Activated T-cell treated with anti-CD3 and anti-CD28 coated beads, Interleukin-2, amount 50 U/mL, for 48 hours (primary cell): Measurements from ENCODE around the gene BCL2.
"Not testable (repeated sequence)": the region's sequence is repeated elsewhere in the genome, so short reads cannot be mapped to it uniquely, and the experiment has no call there.

ENCODE experiments used
- DNase-seq, 2 experiments: peaks; one replicate each; pipeline ENCODE4 v3.0.0-alpha.2; 2020

Gene BCL2

GRCh38 chr18:63232826-63233225 lies 86.7 kb downstream of the BCL2 start:
- DNase-seq, result no peak

- DNase-seq, result no peak
These were observed 89.6 kb downstream of the BCL2 start for GRCh38 chr18:63229971-63230370.

GRCh38 chr18:63225434-63225833 lies 94.1 kb downstream of the BCL2 start:
- DNase-seq, result no peak

- peak; percentile 63 to 72 for DNase-seq
These were observed 94.9 kb downstream of the BCL2 start for GRCh38 chr18:63224630-63225029.

- no peak for DNase-seq
These were observed 95.7 kb downstream of the BCL2 start for GRCh38 chr18:63223837-63224236.

- DNase-seq, result peak in 1 of 2 experiments; percentile 31
These were observed 98.7 kb downstream of the BCL2 start for GRCh38 chr18:63220903-63221302.

- DNase-seq, result no peak
These were observed 101.1 kb downstream of the BCL2 start for GRCh38 chr18:63218472-63218871.

- peak in 1 of 2 experiments; percentile 38 for DNase-seq
These were observed 102.9 kb downstream of the BCL2 start for GRCh38 chr18:63216516-63217311.

- DNase-seq, result peak in 1 of 2 experiments; percentile 64
These were observed 105.5 kb downstream of the BCL2 start for GRCh38 chr18:63213936-63214671.

GRCh38 chr18:63213331-63213900 lies 106.2 kb downstream of the BCL2 start:
- peak in 1 of 2 experiments; percentile 61 for DNase-seq

- peak in 1 of 2 experiments; percentile 42 for DNase-seq
These were observed 109.0 kb downstream of the BCL2 start for GRCh38 chr18:63210521-63210920.

GRCh38 chr18:63208676-63209075 lies 110.9 kb downstream of the BCL2 start:
- no peak for DNase-seq

GRCh38 chr18:63207835-63208234 lies 111.7 kb downstream of the BCL2 start:
- no peak for DNase-seq

GRCh38 chr18:63207143-63207790 lies 112.3 kb downstream of the BCL2 start:
- DNase-seq, result peak in 1 of 2 experiments; percentile 58

- DNase-seq, result peak in 1 of 2 experiments; percentile 41
These were observed 113.0 kb downstream of the BCL2 start for GRCh38 chr18:63206433-63207142.

GRCh38 chr18:63205791-63206252 lies 113.7 kb downstream of the BCL2 start:
- DNase-seq, result peak in 1 of 2 experiments; percentile 53

GRCh38 chr18:63203497-63203896 lies 116.1 kb downstream of the BCL2 start:
- no peak for DNase-seq

GRCh38 chr18:63202828-63203227 lies 116.7 kb downstream of the BCL2 start:
- DNase-seq, result no peak

- DNase-seq, result not testable (repeated sequence)
These were observed 118.1 kb downstream of the BCL2 start for GRCh38 chr18:63201456-63201855.

- no peak for DNase-seq
These were observed 119.8 kb downstream of the BCL2 start for GRCh38 chr18:63199743-63200241.

- no peak for DNase-seq
These were observed 120.5 kb downstream of the BCL2 start for GRCh38 chr18:63198868-63199742.
